Measurements from ENCODE around the gene NUMBL. TPM values are rescaled to one million over a fixed set of nuclear protein-coding genes. Genes with fewer than 3 reads are reported as not detected.
A peak's percentile ranks its signal among the peaks of the same experiment; 100 is the strongest.

The NUMBL gene
- total RNA-seq, 1 donor from 2014 or later: 9.4 TPM

DNA sequence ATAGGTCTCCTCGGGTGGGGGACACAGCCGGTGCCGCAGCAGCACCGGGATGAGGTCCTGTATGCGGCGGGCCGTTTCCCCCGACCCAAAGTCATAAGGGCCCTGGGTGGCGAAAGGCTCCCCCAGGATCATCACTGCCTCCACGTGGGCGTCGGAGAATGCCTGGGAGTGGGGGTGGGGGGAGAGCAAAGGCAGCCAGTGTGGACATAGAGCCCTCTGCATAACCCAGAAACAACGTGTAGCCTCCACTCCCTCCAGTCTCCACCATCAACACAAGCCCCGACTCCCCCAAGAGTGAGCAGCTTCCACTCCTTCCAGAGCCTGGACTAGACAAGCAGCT lies 1.7 kb upstream of the NUMBL start:
- Histone ChIP-seq H3K4me3 (ENCODE audit: low read length in 3 of 3) (no peak overlapping the region), H3K4me1 (ENCODE audit: control insufficient read depth in 3 of 3, insufficient read depth in 3 of 3, low read length in 3 of 3) (peaks cover 25 to 40% (median 34%) of the 10 kb centered on the region in 3 donors), H3K9ac (ENCODE audit: low read depth in 1 of 3, low read length in 3 of 3) (no peak overlapping the region), H3K27ac (ENCODE audit: low read depth, low read length) (peak overlapping the region; percentile 96), H3K36me3 (ENCODE audit: control insufficient read depth in 3 of 3, insufficient read depth in 3 of 3, low read length in 3 of 3) (peaks cover 12% of the 10 kb centered on the region in 3 donors), H3K27me3 (ENCODE audit: control insufficient read depth in 3 of 3, insufficient read depth in 3 of 3, low read length in 3 of 3) (no peaks in the 10 kb centered on the region), H3K9me3 (ENCODE audit: control insufficient read depth in 3 of 3, low read length in 3 of 3) (no peaks in the 10 kb centered on the region)

DNA sequence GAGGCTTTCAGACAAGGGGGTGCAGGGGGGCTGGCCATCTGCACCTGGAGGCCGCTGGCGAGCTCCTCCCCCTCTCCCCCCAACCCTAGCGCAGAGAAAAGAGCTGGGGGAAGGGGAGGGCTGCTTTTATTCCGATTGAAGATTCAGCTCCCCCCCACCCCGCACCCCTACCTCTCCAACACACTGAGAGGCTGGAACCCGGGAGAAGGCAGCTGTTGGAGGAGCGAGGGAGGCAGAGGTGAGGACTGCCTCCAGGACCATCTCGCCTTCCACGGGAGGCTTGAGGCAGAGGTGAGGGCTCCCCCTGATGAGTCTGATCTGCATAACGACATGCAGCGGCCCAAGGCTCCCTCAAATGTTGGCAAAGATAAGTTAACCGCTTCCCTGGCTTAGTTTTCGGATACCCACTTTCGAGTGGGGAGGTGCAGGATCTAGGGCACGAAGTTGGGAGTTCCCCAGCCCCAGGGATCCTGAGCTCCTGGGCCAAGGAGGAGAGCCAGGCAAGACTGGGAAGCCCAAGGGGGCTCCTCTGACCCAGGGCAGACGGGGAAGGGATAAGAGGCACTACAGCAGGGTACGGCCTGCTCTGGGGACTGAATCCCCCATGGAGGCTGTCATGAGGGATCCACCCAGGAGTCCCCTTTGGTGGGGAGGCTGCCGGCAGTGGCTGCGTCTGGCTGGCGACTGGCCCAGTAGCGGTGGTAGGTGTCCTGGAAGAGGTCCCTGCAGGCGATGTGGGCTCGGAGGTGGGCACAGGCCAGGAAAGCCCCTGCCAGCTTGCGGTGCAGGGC lies 1.2 kb upstream of the NUMBL start:
- peak overlapping the region in 2 of 3 donors; percentile 72 to 77 for H3K4me3 ChIP-seq (ENCODE audit: low read length in 3 of 3)
- peak overlapping the region; percentile 61 to 94 (median 86) for H3K9ac ChIP-seq (ENCODE audit: low read depth in 1 of 3, low read length in 3 of 3)
- H3K27ac ChIP-seq (ENCODE audit: low read depth, low read length): peak overlapping the region; percentile 96
- peaks cover 9 to 13% (median 9%) of the 10 kb centered on the region in 3 donors for H3K36me3 ChIP-seq (ENCODE audit: control insufficient read depth in 3 of 3, insufficient read depth in 3 of 3, low read length in 3 of 3)
- H3K27me3 ChIP-seq (ENCODE audit: control insufficient read depth in 3 of 3, insufficient read depth in 3 of 3, low read length in 3 of 3): no peaks in the 10 kb centered on the region
- H3K4me1 ChIP-seq (ENCODE audit: control insufficient read depth in 3 of 3, insufficient read depth in 3 of 3, low read length in 3 of 3): peaks cover 25 to 40% (median 34%) of the 10 kb centered on the region in 3 donors
- H3K9me3 ChIP-seq (ENCODE audit: control insufficient read depth in 3 of 3, low read length in 3 of 3): no peaks in the 10 kb centered on the region

DNA sequence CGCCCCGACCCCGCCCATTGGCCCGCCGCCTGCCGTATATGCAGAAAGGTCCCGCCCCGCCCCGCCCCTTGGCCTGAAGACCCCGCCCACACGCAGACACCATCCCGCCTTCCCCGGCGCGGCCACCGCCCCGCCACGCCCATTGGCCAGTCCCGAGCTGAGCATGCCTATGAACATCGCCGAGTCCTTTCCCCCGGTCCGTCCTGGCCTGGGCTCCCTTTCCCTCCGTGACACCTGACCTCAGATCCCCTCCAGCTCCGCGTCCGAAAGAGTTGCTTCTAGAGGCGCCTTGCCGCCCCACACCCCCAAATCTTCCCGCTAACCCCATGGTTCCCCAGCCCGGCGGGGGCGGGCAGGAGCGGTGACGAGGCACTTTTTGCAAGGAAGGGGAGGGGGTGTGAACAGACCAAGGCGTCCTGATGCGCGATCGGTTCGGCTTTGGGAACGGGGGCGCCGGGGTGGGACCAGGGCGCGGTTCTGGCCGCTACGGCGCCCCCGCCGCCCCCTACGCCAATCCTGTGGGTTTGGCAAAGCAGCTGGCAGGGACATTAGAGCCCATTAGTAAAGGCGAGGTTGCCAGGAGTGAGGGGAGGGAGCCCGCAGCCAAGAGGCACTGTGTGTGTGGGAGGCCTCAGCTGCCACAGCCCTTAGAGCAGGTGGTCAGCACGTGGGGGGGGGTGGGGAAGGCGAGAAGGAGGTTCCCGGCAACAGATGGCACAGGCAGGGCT lies 406 bp upstream of the NUMBL start:
- H3K27me3 ChIP-seq (ENCODE audit: control insufficient read depth in 3 of 3, insufficient read depth in 3 of 3, low read length in 3 of 3): no peaks in the 10 kb centered on the region
- H3K36me3 ChIP-seq (ENCODE audit: control insufficient read depth in 3 of 3, insufficient read depth in 3 of 3, low read length in 3 of 3): peaks cover 9 to 16% (median 13%) of the 10 kb centered on the region in 3 donors
- peaks cover 25 to 40% (median 34%) of the 10 kb centered on the region in 3 donors for H3K4me1 ChIP-seq (ENCODE audit: control insufficient read depth in 3 of 3, insufficient read depth in 3 of 3, low read length in 3 of 3)
- peak overlapping the region; percentile 96 for H3K27ac ChIP-seq (ENCODE audit: low read depth, low read length)
- H3K4me3 ChIP-seq (ENCODE audit: low read length in 3 of 3): peak overlapping the region; percentile 72 to 77 (median 72)
- H3K9ac ChIP-seq (ENCODE audit: low read depth in 1 of 3, low read length in 3 of 3): peak overlapping the region; percentile 61 to 94 (median 86)
- no peaks in the 10 kb centered on the region for H3K9me3 ChIP-seq (ENCODE audit: control insufficient read depth in 3 of 3, low read length in 3 of 3)

DNA sequence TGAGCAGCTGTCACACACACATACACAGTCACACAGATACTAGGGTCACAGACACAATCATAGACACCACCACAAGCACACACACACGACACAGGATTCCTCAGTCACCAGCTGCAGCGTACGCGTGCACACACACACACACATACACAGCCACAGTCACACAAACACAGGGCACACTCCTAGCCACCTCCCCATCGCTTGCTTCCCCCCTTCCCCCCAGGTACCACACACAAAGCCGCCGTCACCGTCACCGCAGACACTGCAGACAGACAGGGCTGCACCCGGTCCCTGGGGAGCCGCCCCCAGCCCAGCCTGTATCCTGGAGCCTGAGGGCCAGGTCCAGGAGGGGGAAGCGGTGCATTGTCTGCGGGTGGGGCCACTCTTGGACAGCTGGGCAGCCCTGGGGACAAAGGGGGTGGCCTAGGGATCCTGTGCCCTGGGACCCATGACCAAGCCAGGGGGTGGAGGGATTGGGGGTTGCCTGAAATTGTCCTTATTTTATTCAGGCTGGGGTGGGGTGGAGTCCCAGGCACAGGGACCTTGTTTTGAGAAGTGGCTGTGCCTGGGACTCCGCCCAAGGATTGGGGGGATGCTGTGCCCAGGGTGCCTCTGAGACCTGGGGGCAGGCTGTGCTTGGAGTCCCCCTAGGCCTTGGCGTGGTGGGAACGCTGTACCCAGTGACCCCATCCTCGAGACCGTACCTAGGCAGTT lies 957 bp downstream of the NUMBL start:
- Histone ChIP-seq H3K9me3 (ENCODE audit: control insufficient read depth in 3 of 3, low read length in 3 of 3) (no peaks in the 10 kb centered on the region), H3K27ac (ENCODE audit: low read depth, low read length) (peak overlapping the region; percentile 72), H3K4me1 (ENCODE audit: control insufficient read depth in 3 of 3, insufficient read depth in 3 of 3, low read length in 3 of 3) (peaks cover 25 to 40% (median 34%) of the 10 kb centered on the region in 3 donors), H3K36me3 (ENCODE audit: control insufficient read depth in 3 of 3, insufficient read depth in 3 of 3, low read length in 3 of 3) (peaks cover 15 to 22% (median 21%) of the 10 kb centered on the region in 3 donors), H3K9ac (ENCODE audit: low read depth in 1 of 3, low read length in 3 of 3) (peak overlapping the region; percentile 74 to 82 (median 76)), H3K4me3 (ENCODE audit: low read length in 3 of 3) (peak overlapping the region; percentile 76 to 81 (median 77)), H3K27me3 (ENCODE audit: control insufficient read depth in 3 of 3, insufficient read depth in 3 of 3, low read length in 3 of 3) (no peaks in the 10 kb centered on the region)

DNA sequence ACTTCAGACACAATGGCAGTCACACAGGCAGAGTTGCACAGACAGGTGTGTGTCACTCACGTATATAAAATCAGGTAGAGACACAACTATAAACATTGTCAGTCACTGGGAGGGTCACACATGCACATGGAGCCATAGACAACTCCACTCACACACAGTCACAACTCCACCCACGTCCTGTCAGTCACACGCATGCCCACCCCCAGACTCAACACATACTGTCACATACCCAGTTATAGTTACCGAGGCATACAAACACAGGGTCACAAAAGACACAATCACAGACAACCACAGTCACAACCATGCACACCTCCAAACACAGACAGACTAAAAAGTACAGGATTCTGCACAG lies 1.5 kb downstream of the NUMBL start:
- H3K27ac ChIP-seq (ENCODE audit: low read depth, low read length): no peak overlapping the region
- no peaks in the 10 kb centered on the region for H3K27me3 ChIP-seq (ENCODE audit: control insufficient read depth in 3 of 3, insufficient read depth in 3 of 3, low read length in 3 of 3)
- H3K9ac ChIP-seq (ENCODE audit: low read depth in 1 of 3, low read length in 3 of 3): peak overlapping the region in 1 of 3 donors; percentile 82
- H3K36me3 ChIP-seq (ENCODE audit: control insufficient read depth in 3 of 3, insufficient read depth in 3 of 3, low read length in 3 of 3): peaks cover 13 to 20% (median 19%) of the 10 kb centered on the region in 3 donors
- H3K4me1 ChIP-seq (ENCODE audit: control insufficient read depth in 3 of 3, insufficient read depth in 3 of 3, low read length in 3 of 3): peaks cover 25 to 40% (median 34%) of the 10 kb centered on the region in 3 donors
- H3K4me3 ChIP-seq (ENCODE audit: low read length in 3 of 3): peak overlapping the region; percentile 76 to 81 (median 77)
- H3K9me3 ChIP-seq (ENCODE audit: control insufficient read depth in 3 of 3, low read length in 3 of 3): no peaks in the 10 kb centered on the region

DNA sequence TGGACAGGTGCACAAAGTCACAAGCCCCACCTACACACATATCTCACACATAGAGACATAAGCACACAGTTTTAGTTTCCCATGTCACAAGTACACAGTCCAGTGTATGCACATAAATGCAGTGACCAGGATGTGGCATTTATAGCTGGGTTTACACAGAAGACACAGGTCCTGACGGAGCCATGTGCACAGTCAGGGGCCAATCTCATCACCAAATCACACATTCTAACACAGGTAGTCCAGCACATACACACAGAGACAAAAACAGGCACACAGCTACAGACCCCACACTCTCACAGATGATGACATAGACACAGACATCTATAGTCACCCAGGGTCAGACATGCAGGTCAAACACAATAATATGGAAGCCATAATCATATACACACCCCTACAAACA lies 2.1 kb downstream of the NUMBL start:
- Histone ChIP-seq H3K27ac (ENCODE audit: low read depth, low read length) (peak overlapping the region; percentile 0), H3K4me3 (ENCODE audit: low read length in 3 of 3) (peak overlapping the region; percentile 32 to 77 (median 57)), H3K27me3 (ENCODE audit: control insufficient read depth in 3 of 3, insufficient read depth in 3 of 3, low read length in 3 of 3) (no peaks in the 10 kb centered on the region), H3K9me3 (ENCODE audit: control insufficient read depth in 3 of 3, low read length in 3 of 3) (no peaks in the 10 kb centered on the region), H3K4me1 (ENCODE audit: control insufficient read depth in 3 of 3, insufficient read depth in 3 of 3, low read length in 3 of 3) (peaks cover 25 to 40% (median 34%) of the 10 kb centered on the region in 3 donors), H3K36me3 (ENCODE audit: control insufficient read depth in 3 of 3, insufficient read depth in 3 of 3, low read length in 3 of 3) (peaks cover 14 to 19% (median 19%) of the 10 kb centered on the region in 3 donors), H3K9ac (ENCODE audit: low read depth in 1 of 3, low read length in 3 of 3) (no peak overlapping the region)

DNA sequence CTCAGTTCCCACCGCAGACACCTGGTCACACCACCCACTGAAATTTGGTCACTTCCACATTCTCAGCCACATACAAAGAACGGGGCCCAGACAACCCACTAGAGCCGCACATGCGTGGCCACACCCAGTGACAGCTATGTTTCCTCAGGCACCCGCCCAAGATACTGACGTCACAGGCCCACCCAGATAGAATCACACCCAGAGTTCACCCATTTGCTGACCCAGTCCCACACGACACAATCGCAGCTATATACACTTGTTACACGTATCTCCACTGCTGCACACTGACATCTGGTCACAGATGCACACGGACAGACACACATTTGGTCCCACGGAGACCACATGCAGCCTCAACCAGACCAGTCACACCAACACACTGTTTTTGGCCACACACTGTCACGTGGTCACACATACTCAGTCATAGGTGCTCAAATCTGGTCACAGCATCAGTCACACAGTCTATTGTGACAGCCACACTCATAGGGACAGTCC lies 2.9 kb downstream of the NUMBL start:
- Histone ChIP-seq H3K9me3 (ENCODE audit: control insufficient read depth in 3 of 3, low read length in 3 of 3) (no peaks in the 10 kb centered on the region), H3K9ac (ENCODE audit: low read depth in 1 of 3, low read length in 3 of 3) (peak overlapping the region in 1 of 3 donors; percentile 14), H3K27ac (ENCODE audit: low read depth, low read length) (peak overlapping the region; percentile 0), H3K36me3 (ENCODE audit: control insufficient read depth in 3 of 3, insufficient read depth in 3 of 3, low read length in 3 of 3) (peaks cover 18 to 26% (median 25%) of the 10 kb centered on the region in 3 donors), H3K27me3 (ENCODE audit: control insufficient read depth in 3 of 3, insufficient read depth in 3 of 3, low read length in 3 of 3) (no peaks in the 10 kb centered on the region), H3K4me3 (ENCODE audit: low read length in 3 of 3) (peak overlapping the region; percentile 32 to 57 (median 44)), H3K4me1 (ENCODE audit: control insufficient read depth in 3 of 3, insufficient read depth in 3 of 3, low read length in 3 of 3) (peaks cover 25 to 40% (median 34%) of the 10 kb centered on the region in 3 donors)

DNA sequence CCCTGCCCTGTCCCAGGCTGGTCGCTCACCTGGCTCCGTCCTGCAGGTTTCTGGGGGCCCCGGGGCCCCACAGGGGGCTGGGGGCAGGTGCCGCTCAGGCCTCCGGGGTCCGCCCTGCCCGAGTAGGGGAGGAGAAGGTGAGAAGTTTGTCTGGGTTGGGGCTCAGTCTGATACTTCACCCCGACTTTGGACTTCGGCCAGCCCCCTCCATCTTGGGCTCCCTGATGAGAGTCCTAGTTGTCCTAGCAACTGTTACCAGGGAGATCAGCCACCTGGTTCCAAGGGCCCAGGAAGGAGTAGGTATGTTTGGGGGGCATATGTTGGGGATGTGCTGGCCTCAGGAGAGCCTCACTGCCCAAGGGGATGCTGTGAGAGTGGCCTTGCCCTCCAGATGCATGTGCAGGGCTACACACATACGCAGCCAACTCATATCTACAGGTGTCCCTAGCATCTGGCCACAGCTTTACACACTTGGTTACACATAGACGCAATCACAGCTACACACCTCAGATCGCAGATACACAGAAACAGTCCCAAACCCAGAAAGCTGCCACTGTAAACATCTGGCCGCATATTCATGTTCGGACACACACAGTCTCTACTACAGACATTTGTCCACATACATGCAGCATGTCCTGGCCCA lies 3.4 kb downstream of the NUMBL start:
- Histone ChIP-seq H3K4me3 (ENCODE audit: low read length in 3 of 3) (peak overlapping the region in 1 of 3 donors; percentile 41), H3K36me3 (ENCODE audit: control insufficient read depth in 3 of 3, insufficient read depth in 3 of 3, low read length in 3 of 3) (peaks cover 21 to 29% (median 27%) of the 10 kb centered on the region in 3 donors), H3K27ac (ENCODE audit: low read depth, low read length) (no peak overlapping the region), H3K4me1 (ENCODE audit: control insufficient read depth in 3 of 3, insufficient read depth in 3 of 3, low read length in 3 of 3) (peaks cover 25 to 40% (median 34%) of the 10 kb centered on the region in 3 donors), H3K9me3 (ENCODE audit: control insufficient read depth in 3 of 3, low read length in 3 of 3) (no peaks in the 10 kb centered on the region), H3K27me3 (ENCODE audit: control insufficient read depth in 3 of 3, insufficient read depth in 3 of 3, low read length in 3 of 3) (no peaks in the 10 kb centered on the region), H3K9ac (ENCODE audit: low read depth in 1 of 3, low read length in 3 of 3) (no peak overlapping the region)

DNA sequence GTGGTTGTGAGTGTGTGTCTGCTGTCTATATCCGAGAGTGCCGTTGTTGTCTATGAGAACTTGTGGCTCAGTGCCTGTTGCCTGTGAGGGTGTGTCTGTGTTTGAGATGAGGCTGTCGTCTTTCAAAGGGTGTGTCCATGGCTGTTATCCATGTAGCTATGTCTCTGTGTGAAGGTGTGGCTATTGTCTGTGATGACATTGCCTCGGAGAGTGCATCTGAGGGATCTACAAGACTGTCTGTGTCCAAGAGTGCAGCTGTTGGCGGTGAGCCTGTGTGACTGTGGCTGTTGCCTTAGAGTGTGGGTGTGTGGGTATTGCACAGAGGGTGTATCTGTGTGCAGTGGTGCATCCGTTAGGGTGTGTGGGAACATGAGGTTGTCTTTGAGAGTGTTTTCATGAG lies 4.9 kb downstream of the NUMBL start:
- H3K9ac ChIP-seq (ENCODE audit: low read depth in 1 of 3, low read length in 3 of 3): no peak overlapping the region

More for the DNA sequence above, 4.9 kb downstream of the NUMBL start:
- Histone ChIP-seq H3K9me3 (ENCODE audit: control insufficient read depth in 3 of 3, low read length in 3 of 3) (no peaks in the 10 kb centered on the region), H3K27ac (ENCODE audit: low read depth, low read length) (no peak overlapping the region), H3K4me1 (ENCODE audit: control insufficient read depth in 3 of 3, insufficient read depth in 3 of 3, low read length in 3 of 3) (peaks cover 19 to 27% (median 22%) of the 10 kb centered on the region in 3 donors), H3K27me3 (ENCODE audit: control insufficient read depth in 3 of 3, insufficient read depth in 3 of 3, low read length in 3 of 3) (no peaks in the 10 kb centered on the region), H3K4me3 (ENCODE audit: low read length in 3 of 3) (no peak overlapping the region), H3K36me3 (ENCODE audit: control insufficient read depth in 3 of 3, insufficient read depth in 3 of 3, low read length in 3 of 3) (peaks cover 28 to 34% (median 33%) of the 10 kb centered on the region in 3 donors)

Measured in skeletal muscle tissue (tissue), 4 donors.